ENCODE results near the gene SCUBE1.

The SCUBE1 gene

DNA sequence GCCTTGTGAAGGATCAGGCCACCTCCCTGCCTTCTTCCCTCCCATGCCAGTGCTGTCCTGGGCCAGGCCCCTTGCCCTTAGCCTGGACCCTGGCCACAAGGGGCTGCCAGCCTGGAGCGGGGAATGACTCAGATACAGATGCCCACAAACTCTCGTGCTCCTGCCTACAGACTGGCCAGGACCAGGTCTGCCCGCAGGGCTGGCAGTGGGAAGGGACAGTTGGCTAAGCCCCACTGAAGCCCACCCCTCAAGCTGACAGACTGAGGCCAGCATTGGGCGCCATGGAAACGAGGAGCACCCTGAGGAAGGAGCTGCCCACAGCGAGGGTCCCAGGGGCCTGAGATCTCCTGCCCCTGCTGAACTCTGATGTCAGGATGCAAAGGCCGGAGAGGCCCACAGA, 14.1 kb downstream of the SCUBE1 start:
- no peak for DNase-seq (ENCODE audit: low read depth in 1 of 2, low spot score in 1 of 2)

DNA sequence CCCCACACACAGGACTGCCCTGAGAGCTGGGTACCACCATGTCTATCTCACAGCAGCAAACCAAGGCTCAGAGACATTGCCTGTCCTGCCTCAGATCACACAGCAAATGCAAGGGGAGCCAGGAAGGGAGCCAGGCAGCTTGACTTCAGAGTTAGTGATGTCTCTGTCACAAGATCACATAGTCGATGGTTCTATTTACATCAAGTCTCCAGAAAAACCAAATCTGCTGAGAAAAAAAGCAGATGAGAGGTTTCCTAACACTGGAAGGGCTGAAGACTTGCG, 16.1 kb downstream of the SCUBE1 start:
- DNase-seq (ENCODE audit: low read depth in 1 of 2, low spot score in 1 of 2) = no peak

DNA sequence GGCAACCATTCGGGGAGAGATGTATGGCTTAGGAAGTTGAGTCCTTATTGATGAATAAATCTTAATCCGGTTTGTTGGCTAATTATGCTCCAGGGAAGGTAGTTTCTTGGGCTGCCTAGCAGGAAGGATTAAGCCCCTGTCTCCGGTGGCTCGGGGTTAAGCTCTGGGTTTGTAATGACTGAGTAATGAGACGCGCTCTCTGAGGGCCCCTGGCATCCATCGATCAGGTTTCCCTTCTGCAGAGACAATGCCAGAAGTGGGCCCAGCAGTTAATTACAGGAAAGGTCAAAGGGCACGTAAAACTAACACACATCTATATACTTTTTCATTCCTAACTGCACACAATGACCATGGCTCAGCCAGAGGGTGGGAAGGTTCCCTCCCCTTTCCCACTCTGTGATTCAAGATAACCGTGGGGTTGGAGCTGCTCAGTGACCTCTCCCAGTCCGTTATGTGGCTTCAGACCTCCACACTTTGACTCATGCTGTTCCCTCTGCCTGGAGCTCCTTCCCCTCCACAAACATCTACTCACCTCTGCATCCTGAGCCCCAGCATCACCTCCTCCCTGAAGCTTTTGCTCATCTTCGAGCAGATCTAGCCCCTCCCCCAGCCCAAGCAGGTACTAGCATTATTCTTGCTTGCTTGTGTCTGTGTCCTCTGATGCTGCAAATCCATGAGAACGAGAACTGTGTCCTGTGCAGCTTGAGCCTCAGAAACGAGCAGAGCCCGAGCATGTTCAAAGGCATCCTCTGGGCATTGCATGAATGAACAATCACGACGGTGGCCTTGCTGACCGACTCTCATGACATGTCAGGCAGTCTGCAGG, 16.6 kb downstream of the SCUBE1 start:
- no peak for DNase-seq (ENCODE audit: low read depth in 1 of 2, low spot score in 1 of 2)

DNA sequence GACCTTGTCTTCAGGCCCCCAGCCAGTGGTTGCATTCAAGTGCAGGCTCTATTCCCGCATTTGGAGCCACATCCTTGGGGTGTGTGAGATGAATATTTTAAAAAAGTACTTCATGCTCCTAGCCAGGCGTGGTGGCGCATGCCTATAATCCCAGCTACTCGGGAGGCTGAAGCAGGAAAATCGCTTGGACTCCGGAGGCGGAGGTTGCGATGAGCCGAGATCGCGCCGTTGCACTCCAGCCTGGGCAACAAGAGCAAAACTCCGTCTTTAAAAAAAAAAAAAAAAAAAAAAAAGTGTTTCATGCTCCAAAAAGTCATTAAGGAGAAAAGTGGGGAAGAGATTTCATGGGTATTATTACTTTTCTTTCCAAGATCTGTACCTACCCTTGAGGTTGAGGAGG, 18.0 kb downstream of the SCUBE1 start:
- no peak for DNase-seq (ENCODE audit: low read depth in 1 of 2, low spot score in 1 of 2)

DNA sequence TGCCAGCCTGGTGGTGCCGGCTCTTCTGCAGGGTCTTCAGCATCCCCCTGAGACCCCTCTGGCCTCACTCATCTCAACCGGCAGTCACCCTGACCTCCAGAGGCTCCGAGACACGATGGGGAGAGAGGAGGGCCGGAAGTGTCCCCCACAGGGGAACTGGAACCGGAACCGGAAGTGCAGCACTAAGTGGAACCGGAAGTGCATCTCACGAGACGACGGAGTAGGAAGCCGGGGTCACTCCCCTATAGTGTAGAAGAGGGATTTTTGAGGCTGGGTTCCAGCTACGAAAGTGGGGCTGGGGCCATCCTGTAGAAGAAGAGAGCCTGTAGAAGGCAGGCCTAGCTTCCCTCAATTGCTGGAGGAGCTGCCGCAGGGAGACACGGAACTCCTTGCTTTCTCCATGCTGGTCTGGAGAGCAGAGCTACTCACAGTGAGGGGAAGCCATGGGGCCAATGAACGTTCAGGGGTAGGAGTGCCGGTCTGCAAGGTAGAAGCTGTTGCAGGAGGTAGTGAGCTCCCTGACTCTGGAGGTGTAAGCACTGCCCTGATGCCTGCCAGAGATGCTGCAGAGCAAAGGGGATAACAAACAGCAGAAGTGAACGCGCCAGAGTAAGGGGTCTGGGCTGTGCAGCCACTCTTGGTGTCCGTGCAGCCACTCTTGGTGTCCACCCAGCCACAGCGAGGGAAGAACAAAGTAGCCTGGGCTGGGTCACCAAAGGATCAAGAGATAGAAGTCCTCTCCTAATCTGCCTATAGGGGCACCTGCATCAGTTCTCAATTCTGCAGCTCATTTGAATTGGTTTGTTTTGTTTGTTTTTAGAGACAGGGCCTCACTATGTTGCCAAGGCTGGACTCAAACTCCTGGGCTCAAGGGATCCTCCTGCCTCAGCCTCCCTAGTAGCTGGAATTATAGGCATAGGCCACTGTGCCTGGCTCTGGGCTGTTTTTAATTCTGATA, 21.9 kb downstream of the SCUBE1 start:
- DNase-seq (ENCODE audit: low read depth in 1 of 2, low spot score in 1 of 2) = no peak

DNA sequence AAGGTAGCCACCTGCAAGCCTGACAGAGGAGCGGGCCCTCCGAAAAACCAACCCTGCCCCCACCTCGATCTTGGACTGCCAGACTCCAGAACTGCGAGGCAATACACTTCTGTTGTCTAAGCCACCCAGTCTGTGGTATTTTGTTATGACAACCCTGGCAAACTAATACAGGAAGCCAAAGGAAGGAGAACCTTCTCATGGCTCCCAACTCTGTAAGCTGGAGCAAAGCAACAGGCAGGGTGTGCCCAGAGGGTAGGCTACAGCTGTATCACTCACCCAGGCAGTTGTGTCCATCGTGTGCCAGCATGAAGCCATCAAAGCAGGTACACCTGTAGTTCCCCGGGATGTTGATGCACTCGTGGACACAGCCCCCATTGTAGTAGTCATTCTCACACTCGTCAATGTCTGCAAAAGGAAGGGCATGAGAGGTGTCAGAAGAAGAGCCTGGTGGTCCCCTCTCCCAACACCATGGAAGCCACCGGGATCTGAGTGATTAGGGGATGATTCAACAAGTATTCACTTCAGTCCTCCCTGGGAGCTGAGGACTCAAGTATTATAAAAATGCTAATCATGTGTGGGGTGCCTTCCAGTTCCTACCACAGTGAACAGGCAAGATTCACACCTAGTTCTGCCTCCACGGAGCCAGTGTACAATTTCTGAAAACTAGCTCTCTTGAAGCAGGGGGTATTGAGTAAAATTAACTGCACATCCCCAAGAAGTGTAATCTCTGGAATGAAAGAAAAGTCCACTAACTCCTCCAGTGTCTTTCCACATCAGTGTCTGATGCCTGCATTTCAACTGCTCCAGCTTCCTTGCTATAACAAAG, 23.3 kb downstream of the SCUBE1 start:
- no peak for DNase-seq (ENCODE audit: low read depth in 1 of 2, low spot score in 1 of 2)

DNA sequence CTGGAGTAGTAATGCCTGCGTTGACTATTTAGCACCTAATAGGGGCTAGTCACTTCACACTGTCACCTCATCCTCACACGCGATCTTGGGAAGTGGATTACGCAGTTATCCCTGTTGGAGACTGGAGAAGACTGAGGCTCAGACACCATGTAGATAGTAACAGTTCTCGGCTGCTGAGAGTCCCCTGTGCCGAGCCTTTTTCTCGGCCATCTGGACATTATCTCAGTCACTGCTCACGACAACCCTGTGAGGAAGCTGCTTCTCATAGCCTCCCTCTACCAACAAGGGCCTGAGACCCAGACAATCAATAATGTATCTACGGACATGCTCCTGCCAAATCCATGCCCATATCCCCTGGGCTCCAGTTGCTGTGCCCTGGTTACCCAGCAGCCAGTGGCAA, 25.9 kb downstream of the SCUBE1 start:
- DNase-seq (ENCODE audit: low read depth in 1 of 2, low spot score in 1 of 2) = no peak

DNA sequence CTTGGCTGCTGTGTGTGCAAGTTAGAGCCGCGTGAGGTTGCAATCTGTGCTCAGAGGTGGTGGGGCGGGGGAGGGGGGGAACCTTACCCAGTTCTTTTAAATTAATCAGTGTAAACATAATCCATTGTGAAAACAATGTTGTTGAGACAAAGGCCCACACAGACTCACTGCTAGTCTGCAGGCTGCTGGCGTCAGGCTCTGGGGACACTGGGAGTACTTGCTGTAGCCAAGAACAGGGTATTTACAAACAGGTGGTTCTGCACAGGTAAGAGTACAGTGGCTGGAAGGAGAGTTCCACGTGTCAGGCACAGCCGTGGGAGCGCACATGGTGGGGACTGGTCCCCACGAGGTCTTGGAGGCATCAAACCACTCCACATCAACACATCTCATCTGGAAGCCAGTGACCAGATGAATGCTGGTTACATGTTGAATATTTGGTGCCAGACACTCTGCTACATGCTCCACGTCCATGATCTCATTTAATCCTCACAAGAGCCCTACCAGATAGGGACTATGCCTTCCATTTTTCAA, 27.4 kb downstream of the SCUBE1 start:
- no peak for DNase-seq (ENCODE audit: low read depth in 1 of 2, low spot score in 1 of 2)

DNA sequence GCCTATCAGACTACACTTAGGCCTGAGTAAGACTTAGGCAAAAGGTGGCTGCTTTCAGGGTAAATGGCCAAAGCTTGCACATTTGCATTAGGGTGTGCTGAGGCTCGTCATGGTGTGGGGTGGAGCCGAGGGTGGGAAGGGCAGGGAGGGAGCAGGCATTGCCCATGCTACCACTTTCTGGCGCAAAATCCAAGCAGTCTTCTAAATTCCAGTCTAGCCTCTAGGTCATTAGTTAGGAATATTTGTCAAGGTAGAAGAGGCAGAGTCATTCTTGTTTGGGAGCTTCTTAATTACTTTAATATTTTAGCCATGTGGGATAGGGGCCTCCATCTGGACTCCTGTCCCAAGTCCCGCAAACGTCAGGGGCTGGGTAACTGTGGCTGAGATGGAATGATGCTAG, 28.6 kb downstream of the SCUBE1 start:
- no peak for DNase-seq (ENCODE audit: low read depth in 1 of 2, low spot score in 1 of 2)

DNA sequence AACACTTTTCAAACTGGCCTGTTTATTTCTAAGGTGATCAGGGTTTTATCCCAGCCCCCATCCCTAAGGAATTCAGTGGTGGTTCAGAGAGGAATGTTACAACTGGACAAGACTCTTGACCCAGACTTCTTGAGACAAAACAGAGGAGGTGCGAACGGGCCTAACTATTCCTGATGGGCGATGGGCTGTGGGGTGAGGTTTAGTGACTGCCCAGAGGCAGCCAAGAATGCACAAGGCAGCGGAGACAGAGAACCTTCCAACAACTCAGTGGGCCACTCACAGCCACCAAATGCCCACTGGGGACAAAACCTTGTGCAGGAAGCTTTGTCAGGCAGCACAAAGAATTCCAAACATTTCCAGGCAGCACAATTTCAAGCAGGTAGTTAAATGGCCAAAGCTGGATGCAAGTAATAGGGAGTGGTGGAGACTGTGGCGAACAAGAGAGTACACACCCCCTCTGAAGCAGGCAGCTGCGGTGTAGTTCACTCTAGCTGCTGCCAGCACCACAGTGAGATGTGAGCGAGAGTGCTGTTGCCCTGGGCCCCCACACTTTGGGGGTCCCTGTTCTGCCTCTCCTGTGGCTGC, 29.2 kb downstream of the SCUBE1 start:
- no peak for DNase-seq (ENCODE audit: low read depth in 1 of 2, low spot score in 1 of 2)

DNA sequence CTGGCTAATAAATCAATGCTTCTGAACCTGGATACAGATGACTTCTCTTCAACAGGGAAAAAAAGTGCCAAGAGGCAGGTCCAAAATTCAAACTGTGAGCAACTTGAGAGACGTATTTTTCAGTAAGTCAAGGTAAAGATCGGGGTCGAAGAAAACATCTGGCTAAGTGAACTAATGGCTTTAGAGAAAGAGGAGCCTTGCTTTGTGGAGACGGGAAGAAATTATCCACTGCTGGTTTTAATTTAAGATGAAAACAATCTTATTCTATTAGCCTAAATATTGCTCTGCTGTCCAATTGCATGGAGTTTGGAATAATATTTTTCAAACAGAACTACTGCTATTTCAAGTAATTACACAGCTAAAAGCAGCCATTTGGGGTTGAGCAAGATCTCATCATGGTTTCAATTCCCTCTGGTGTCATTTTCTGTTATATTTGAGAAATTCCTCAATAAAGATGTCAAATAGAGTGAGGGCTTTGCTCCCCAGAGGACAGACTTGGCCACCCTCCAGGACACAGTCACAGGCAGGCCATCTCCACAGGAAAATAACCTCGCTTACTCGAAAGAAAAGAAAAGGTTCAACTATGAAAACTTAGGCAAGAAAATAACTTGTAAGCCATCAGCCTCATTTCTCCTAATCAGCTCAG, 29.8 kb downstream of the SCUBE1 start:
- no peak for DNase-seq (ENCODE audit: low read depth in 1 of 2, low spot score in 1 of 2)

DNA sequence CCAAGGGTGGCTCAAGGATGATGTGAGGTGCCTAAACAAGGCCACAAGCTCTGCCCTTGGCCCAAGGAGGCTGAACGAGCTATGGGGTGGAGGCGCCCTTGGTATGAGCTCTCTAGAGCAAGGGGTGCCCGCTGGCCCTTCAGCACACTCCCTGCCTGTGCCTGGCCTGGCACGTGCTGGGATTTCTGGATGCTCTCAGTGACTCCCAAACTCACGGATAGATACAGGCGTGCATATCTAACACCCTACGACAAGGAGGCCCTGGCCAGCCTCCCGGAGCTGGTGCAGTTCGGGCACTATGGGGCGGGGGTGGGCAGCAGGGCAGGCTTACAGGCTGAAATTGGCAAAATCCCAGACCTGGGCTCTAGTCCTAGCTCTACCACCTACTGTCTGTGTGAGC, 30.6 kb downstream of the SCUBE1 start:
- DNase-seq (ENCODE audit: low read depth in 1 of 2, low spot score in 1 of 2) = no peak

DNA sequence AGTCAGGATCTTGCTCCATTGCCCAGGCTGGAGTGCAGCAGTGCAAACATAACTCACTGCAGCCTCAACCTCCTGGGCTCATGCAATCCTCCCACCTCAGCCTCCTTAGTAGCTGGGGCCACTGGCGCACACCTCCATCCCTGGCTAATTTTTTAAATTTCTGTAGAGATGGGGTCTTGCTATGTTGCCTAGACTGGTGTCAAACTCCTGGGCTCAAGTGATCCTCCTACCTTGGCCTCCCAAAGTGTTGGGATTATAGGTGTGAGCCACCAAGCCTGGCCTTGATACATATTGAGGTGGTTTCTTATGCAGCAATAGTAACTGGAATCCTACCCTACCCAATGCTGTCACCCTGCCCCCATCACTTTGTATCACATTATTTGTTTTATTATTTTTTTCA, 32.4 kb downstream of the SCUBE1 start:
- DNase-seq (ENCODE audit: low read depth in 1 of 2, low spot score in 1 of 2) = no peak

DNA sequence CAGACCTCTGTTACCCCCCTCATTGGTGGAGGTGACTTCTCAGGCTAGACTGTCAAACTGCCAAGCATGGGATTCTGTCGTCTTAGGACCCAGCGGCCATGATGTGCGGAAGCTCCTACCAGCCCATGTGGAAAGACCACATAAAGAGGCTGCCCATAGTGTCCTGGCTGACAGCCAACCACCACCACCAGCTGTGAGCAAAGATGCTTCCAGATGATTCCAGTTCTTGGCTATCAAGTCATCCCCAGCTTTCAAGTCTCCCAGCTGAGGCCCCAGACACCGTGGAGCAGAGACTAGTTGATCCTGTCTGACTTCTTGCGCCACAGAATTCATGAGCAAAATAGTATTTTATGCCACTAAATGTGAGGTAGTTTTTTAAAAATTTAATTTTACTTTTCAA, 32.9 kb downstream of the SCUBE1 start:
- DNase-seq (ENCODE audit: low read depth in 1 of 2, low spot score in 1 of 2) = no peak

DNA sequence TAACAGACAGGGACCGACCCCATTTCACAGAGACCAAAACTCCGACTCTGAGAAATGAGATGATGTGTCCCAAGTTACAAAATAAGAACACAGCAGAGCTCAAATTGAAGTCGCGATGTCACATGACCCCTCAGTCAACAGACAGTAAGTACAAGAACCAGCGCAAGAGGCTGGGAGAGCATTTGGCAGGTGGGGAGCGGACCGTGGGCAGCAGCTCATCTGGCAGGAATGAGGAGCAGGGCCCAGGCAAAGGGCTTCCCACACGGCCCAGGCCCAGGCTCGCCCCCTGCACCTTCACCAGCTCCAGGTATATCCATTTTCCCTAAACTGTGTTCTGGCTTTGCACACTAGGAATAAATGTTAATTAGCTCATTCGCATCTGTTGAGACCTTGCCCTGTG, 34.3 kb downstream of the SCUBE1 start:
- no peak for DNase-seq (ENCODE audit: low read depth in 1 of 2, low spot score in 1 of 2)

DNA sequence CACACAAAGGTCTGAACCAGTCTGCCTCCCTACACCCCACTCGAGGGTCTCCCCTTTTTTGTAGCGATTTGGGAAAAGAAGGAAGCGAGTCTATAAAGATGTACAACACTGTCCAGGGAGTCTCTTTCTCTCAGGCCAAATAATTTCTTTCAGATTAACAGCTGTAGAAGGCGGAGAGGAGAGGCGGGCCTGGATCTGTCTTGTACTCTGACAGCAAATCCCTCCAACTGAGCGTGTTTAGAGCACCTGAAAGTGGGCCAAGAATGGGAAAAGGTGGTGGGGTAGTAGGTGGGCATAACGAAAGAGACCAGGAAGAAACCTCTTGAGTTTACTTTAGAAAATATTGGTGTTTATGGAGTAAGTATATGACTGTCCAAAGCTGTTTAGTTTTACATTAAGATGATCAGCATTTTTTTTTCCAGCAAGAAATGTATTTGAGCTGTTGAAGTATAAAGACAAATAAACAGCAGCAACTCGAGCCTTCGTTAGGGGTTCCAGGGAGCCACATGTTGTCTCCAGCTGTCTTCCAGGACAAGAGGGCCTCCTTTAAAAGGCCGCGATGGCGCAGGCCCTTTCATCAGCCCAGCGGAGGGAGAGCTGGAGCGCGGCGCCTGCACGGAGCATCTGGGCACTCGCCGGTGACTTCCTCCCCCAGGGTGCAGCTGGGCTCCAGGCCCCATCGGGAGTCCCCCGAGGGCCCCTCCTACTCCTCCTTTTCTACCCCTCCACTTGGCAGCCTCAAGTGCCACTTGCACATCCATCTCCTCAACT, 34.9 kb downstream of the SCUBE1 start:
- no peak for DNase-seq (ENCODE audit: low read depth in 1 of 2, low spot score in 1 of 2)

DNA sequence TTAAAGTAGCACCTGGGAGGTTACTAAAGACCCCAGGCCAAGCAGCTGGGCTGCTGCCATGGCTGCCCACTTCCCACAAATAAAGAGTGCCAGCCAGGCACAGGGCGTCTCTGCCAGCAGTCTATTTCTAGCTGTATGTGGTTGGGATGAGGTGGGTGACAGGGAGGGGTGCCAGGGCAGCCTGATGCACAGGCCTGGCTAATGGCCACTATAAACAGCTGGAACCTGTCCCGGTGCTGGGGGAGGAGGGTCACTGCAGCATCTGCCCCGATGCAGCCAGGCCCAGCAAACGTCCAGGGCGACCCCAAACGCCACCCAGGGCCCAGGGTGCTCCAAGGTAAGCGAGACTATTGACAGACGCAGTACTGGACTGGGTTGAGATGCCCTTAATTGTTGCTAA, 37.4 kb downstream of the SCUBE1 start:
- no peak for DNase-seq (ENCODE audit: low read depth in 1 of 2, low spot score in 1 of 2)

DNA sequence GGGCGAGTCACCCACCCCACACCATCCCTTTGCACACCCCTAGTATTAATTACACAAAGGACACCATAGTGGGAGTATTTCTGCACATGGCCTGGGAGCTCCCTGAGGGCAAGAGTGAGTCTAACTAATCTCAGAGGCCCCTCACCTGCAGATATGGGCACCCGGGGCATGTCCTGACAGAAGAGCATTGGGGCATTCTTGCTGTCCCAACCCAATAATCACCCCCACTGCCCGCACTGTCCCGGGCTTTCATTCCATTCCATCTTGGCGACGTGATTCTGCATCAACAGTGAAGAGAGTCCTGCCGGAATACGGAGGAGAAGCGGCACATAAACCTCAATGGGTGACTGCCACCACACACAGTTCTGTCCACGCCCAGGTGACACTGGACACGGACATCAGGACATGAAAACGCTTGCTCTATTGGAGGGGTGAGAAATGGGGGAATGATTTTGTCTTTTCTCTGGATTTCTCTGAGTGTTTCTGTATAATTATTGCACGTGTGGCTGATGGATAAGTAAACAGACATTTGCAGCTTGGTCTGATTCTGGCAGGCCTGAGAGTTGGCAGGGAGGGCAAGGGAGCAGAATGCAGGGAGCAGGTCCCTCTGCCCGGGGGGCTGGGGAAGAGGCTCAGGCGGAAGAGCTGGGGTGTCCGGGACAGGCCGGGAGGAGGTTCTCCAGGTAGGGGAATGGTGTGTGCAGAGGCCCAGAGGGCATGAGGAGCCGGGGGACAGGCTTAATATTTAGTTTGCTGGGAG, 38.2 kb downstream of the SCUBE1 start:
- no peak for DNase-seq (ENCODE audit: low read depth in 1 of 2, low spot score in 1 of 2)

DNA sequence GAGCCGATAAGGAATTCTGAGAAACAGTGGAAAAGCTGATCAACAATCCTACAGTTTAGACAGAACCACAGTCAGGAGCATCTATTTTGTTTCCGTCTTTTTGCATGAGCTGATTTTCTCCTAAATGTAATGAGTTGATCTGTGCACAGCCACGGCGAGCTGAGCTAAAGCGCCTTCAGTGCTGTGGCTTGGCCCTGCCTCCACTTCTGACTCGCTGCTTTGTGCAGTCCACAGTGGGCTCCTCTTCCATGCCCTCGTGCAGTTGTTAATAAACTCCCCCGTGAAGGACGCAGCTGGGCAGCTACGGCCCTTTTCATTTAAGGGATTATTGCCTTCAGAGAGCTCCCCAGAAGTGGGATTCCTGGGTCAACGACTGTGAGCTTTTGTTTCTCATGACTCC, 39.4 kb downstream of the SCUBE1 start:
- DNase-seq (ENCODE audit: low read depth in 1 of 2, low spot score in 1 of 2) = no peak

Measured in activated T-helper 1 cell treated with anti-CD3 and anti-CD28 coated beads, Interleukin-2, amount 50 U/mL, for 16 hours (primary cell).